Middle frontal gyrus (tissue), 1 donor: ENCODE results near the gene CAMTA1.
"Not testable (repeated sequence)": the region's sequence is repeated elsewhere in the genome, so short reads cannot be mapped to it uniquely, and the experiment has no call there.

Source experiments
- DNase-seq: peaks from one replicate; pipeline ENCODE4 v3.0.0-alpha.2; 2015; ENCODE audit warnings: low spot score; ENCODE audit errors: extremely low spot score

The CAMTA1 gene

GRCh38 chr1:6785318-6785727 lies at the start of gene CAMTA1:
Gene CAMTA1, plus strand, starts transcription at chr1:6785454. Its CDS starts 77 bp downstream, at chr1:6785531.
- no peak for DNase-seq

- DNase-seq, result no peak
Measured at GRCh38 chr1:6738987-6739676, 46.1 kb upstream of the CAMTA1 start.

- DNase-seq, result not testable (repeated sequence)
Measured at GRCh38 chr1:6742676-6743188, 42.5 kb upstream of the CAMTA1 start.

- DNase-seq, result no peak
Measured at GRCh38 chr1:6743189-6744101, 41.8 kb upstream of the CAMTA1 start.

GRCh38 chr1:6745073-6745472 lies 40.2 kb upstream of the CAMTA1 start:
- no peak for DNase-seq

- DNase-seq, result no peak
Measured at GRCh38 chr1:6747674-6748073, 37.6 kb upstream of the CAMTA1 start.

GRCh38 chr1:6750490-6750889 lies 34.8 kb upstream of the CAMTA1 start:
- no peak for DNase-seq

- DNase-seq, result no peak
Measured at GRCh38 chr1:6753320-6754140, 31.7 kb upstream of the CAMTA1 start.

- no peak for DNase-seq
Measured at GRCh38 chr1:6756457-6756856, 28.8 kb upstream of the CAMTA1 start.

- DNase-seq, result no peak
Measured at GRCh38 chr1:6757719-6758435, 27.4 kb upstream of the CAMTA1 start.

- no peak for DNase-seq
Measured at GRCh38 chr1:6761196-6761737, 24.0 kb upstream of the CAMTA1 start.

GRCh38 chr1:6762060-6762459 lies 23.2 kb upstream of the CAMTA1 start:
- no peak for DNase-seq

GRCh38 chr1:6770751-6771440 lies 14.4 kb upstream of the CAMTA1 start:
- DNase-seq, result no peak

GRCh38 chr1:6771441-6771769 lies 13.8 kb upstream of the CAMTA1 start:
- DNase-seq, result no peak

GRCh38 chr1:6774381-6774780 lies 10.9 kb upstream of the CAMTA1 start:
- no peak for DNase-seq

- no peak for DNase-seq
Measured at GRCh38 chr1:6775261-6776043, 9.8 kb upstream of the CAMTA1 start.

- DNase-seq, result no peak
Measured at GRCh38 chr1:6776389-6776788, 8.9 kb upstream of the CAMTA1 start.

- no peak for DNase-seq
Measured at GRCh38 chr1:6776895-6777294, 8.4 kb upstream of the CAMTA1 start.

GRCh38 chr1:6777813-6778212 lies 7.4 kb upstream of the CAMTA1 start:
- DNase-seq, result no peak
